Measurements from ENCODE around the gene SERP2. TPM values are rescaled to one million over a fixed set of nuclear protein-coding genes. Genes with fewer than 3 reads are reported as not detected.
A peak's percentile ranks its signal among the peaks of the same experiment; 100 is the strongest.

The SERP2 gene
- total RNA-seq, 1 donor from 2014 or later = 2.4 TPM

DNA sequence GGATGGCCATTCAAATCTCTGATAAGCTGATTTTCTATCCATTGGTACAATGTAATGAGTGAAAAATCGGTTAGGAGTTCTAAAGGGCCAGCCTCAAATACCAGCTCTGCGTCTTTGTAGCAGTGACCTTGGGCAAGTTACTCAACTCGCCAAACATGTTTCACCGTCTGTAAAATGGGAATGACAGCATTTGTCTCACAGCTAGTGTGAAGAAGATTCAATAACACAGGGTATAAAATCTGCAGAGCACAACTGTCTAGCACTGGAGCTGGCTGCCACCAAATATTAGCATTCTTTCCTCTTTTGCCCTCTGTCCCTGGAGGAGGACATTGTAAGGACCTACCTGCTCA, 22.1 kb upstream of the SERP2 start:
- H3K4me1 ChIP-seq (ENCODE audit: insufficient read depth, low read length) = no peaks in the 10 kb centered on the region
- Mint-ChIP-seq H3K27me3 (ENCODE audit: low read depth, unreplicated experiment) (peaks cover 4% of the 10 kb centered on the region), H3K4me1 (ENCODE audit: low read depth, unreplicated experiment) (peaks cover 9% of the 10 kb centered on the region), H3K9me3 (ENCODE audit: unreplicated experiment) (no peaks in the 10 kb centered on the region), H3K4me3 (ENCODE audit: unreplicated experiment) (no peak overlapping the region), H3K27ac (ENCODE audit: unreplicated experiment) (no peak overlapping the region), H3K36me3 (ENCODE audit: low read depth, unreplicated experiment) (peaks cover 2% of the 10 kb centered on the region)
- no peak overlapping the region for H3K4me2 ChIP-seq (ENCODE audit: low read length)
- H3K9me3 ChIP-seq (ENCODE audit: insufficient read depth, low read depth, low read length) = no peaks in the 10 kb centered on the region
- H2AFZ ChIP-seq (ENCODE audit: low read depth, low read length) = no peak overlapping the region
- DNase-seq (ENCODE audit: low read depth) (no peak), FAIRE-seq (no peak)
- H3K4me3 ChIP-seq (ENCODE audit: insufficient read depth, low read depth, low read length) = no peak overlapping the region
- no peak overlapping the region for H3K27ac ChIP-seq (ENCODE audit: low read depth, low read length)
- TF ChIP-seq, protein P1, sequence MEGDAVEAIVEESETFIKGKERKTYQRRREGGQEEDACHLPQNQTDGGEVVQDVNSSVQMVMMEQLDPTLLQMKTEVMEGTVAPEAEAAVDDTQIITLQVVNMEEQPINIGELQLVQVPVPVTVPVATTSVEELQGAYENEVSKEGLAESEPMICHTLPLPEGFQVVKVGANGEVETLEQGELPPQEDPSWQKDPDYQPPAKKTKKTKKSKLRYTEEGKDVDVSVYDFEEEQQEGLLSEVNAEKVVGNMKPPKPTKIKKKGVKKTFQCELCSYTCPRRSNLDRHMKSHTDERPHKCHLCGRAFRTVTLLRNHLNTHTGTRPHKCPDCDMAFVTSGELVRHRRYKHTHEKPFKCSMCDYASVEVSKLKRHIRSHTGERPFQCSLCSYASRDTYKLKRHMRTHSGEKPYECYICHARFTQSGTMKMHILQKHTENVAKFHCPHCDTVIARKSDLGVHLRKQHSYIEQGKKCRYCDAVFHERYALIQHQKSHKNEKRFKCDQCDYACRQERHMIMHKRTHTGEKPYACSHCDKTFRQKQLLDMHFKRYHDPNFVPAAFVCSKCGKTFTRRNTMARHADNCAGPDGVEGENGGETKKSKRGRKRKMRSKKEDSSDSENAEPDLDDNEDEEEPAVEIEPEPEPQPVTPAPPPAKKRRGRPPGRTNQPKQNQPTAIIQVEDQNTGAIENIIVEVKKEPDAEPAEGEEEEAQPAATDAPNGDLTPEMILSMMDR (IDR thresholded peaks at IDR 0.05; ENCODE audit: insufficient read depth, low read depth, low read length) = no peak
- TF ChIP-seq EZH2 (IDR thresholded peaks at IDR 0.05; ENCODE audit: insufficient read depth, low read length) = no peak
- H3K9ac ChIP-seq (ENCODE audit: low read length) = no peak overlapping the region
- no peaks in the 10 kb centered on the region for H4K20me1 ChIP-seq (ENCODE audit: insufficient read depth, low read length)
- no peaks in the 10 kb centered on the region for H3K27me3 ChIP-seq (ENCODE audit: insufficient read depth, low read length)
- no peaks in the 10 kb centered on the region for H3K36me3 ChIP-seq (ENCODE audit: insufficient read depth, low read length)
- H3K79me2 ChIP-seq (ENCODE audit: insufficient read depth, low read length) = no peaks in the 10 kb centered on the region

DNA sequence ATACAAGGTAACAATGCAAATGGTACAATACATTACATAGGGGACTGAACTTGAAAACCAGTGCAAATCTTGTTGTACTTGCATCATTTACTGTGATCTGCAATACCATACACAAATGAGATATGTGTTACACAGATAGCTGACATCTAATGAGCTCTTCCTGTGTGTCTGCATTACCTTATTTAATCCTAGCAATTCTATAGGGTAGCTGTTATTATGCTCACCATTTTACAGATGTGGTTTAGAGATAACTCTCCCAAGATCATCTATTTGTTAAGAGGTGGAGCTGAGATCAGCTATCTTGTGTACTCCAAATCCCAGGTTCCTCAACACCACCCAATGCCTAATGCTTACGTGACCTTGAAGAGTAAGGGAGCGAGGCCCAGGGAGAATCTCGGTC, 21.4 kb upstream of the SERP2 start:
- no peak overlapping the region for H3K27ac ChIP-seq (ENCODE audit: low read depth, low read length)
- H2AFZ ChIP-seq (ENCODE audit: low read depth, low read length) = no peak overlapping the region
- Mint-ChIP-seq H3K36me3 (ENCODE audit: low read depth, unreplicated experiment) (peaks cover 2% of the 10 kb centered on the region), H3K9me3 (ENCODE audit: unreplicated experiment) (no peaks in the 10 kb centered on the region), H3K27ac (ENCODE audit: unreplicated experiment) (no peak overlapping the region), H3K27me3 (ENCODE audit: low read depth, unreplicated experiment) (peaks cover 4% of the 10 kb centered on the region), H3K4me3 (ENCODE audit: unreplicated experiment) (no peak overlapping the region), H3K4me1 (ENCODE audit: low read depth, unreplicated experiment) (peaks cover 9% of the 10 kb centered on the region)
- H3K4me1 ChIP-seq (ENCODE audit: insufficient read depth, low read length) = no peaks in the 10 kb centered on the region
- peak overlapping the region; percentile 6 for H3K4me2 ChIP-seq (ENCODE audit: low read length)
- DNase-seq (ENCODE audit: low read depth) (no peak), FAIRE-seq (no peak)
- H3K9me3 ChIP-seq (ENCODE audit: insufficient read depth, low read depth, low read length) = no peaks in the 10 kb centered on the region
- H3K4me3 ChIP-seq (ENCODE audit: insufficient read depth, low read depth, low read length) = no peak overlapping the region
- no peaks in the 10 kb centered on the region for H3K36me3 ChIP-seq (ENCODE audit: insufficient read depth, low read length)
- TF ChIP-seq EZH2 (IDR thresholded peaks at IDR 0.05; ENCODE audit: insufficient read depth, low read length) = no peak
- TF ChIP-seq, protein P1 (IDR thresholded peaks at IDR 0.05; ENCODE audit: insufficient read depth, low read depth, low read length) = no peak
- H3K27me3 ChIP-seq (ENCODE audit: insufficient read depth, low read length) = no peaks in the 10 kb centered on the region
- H4K20me1 ChIP-seq (ENCODE audit: insufficient read depth, low read length) = no peaks in the 10 kb centered on the region
- H3K79me2 ChIP-seq (ENCODE audit: insufficient read depth, low read length) = no peaks in the 10 kb centered on the region
- no peak overlapping the region for H3K9ac ChIP-seq (ENCODE audit: low read length)

DNA sequence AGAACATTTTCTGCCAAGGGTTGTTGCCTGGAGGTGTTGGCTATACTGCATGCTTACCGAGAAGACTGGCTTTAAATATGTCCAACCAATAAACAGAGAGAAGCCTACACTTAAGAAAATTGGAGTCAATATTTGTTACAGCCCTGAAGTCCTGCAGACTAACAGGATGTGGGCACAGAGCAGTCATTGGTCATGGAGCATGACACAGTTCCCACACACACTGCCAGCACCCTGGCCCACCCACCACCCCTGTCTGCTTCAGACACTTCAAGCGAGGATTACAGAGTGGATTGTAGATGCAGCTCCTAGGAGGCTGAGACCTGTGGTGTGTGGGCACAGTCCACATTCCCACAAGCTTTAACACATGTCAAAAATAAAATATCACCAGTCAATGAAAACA, 21.0 kb upstream of the SERP2 start:
- no peaks in the 10 kb centered on the region for H3K9me3 ChIP-seq (ENCODE audit: insufficient read depth, low read depth, low read length)
- Mint-ChIP-seq H3K4me3 (ENCODE audit: unreplicated experiment) (no peak overlapping the region), H3K36me3 (ENCODE audit: low read depth, unreplicated experiment) (peaks cover 2% of the 10 kb centered on the region), H3K4me1 (ENCODE audit: low read depth, unreplicated experiment) (peaks cover 9% of the 10 kb centered on the region), H3K27ac (ENCODE audit: unreplicated experiment) (no peak overlapping the region), H3K27me3 (ENCODE audit: low read depth, unreplicated experiment) (peaks cover 4% of the 10 kb centered on the region), H3K9me3 (ENCODE audit: unreplicated experiment) (no peaks in the 10 kb centered on the region)
- H3K27ac ChIP-seq (ENCODE audit: low read depth, low read length) = no peak overlapping the region
- no peak overlapping the region for H2AFZ ChIP-seq (ENCODE audit: low read depth, low read length)
- no peaks in the 10 kb centered on the region for H4K20me1 ChIP-seq (ENCODE audit: insufficient read depth, low read length)
- H3K4me2 ChIP-seq (ENCODE audit: low read length) = peak overlapping the region; percentile 6
- no peaks in the 10 kb centered on the region for H3K4me1 ChIP-seq (ENCODE audit: insufficient read depth, low read length)
- no peaks in the 10 kb centered on the region for H3K27me3 ChIP-seq (ENCODE audit: insufficient read depth, low read length)
- no peak for TF ChIP-seq EZH2 (IDR thresholded peaks at IDR 0.05; ENCODE audit: insufficient read depth, low read length)
- TF ChIP-seq, protein P1 (IDR thresholded peaks at IDR 0.05; ENCODE audit: insufficient read depth, low read depth, low read length) = no peak
- DNase-seq (ENCODE audit: low read depth) (peak; percentile 18), FAIRE-seq (no peak)
- no peaks in the 10 kb centered on the region for H3K36me3 ChIP-seq (ENCODE audit: insufficient read depth, low read length)
- no peak overlapping the region for H3K4me3 ChIP-seq (ENCODE audit: insufficient read depth, low read depth, low read length)
- no peaks in the 10 kb centered on the region for H3K79me2 ChIP-seq (ENCODE audit: insufficient read depth, low read length)
- H3K9ac ChIP-seq (ENCODE audit: low read length) = no peak overlapping the region
